A549 (cell line): ENCODE results near the gene CLN6. TPM values are rescaled to one million over a fixed set of nuclear protein-coding genes. Genes with fewer than 3 reads are reported as not detected.

Experiments
- ATAC-seq, 2 experiments: fragments of 200-7000 bp in 1 of 2; fragments of >200 bp in 1 of 2; cut with Nextera tagmentation in 1 of 2; cut with Tn5 transposase in 1 of 2; 3 replicates each; pipeline versions ENCODE4 v1.8.0 to v1.9.1; 2018 to 2020; ENCODE audit warnings: mild to moderate bottlenecking in 1 of 2, moderate library complexity in 1 of 2
- CTCF ChIA-PET: fragments of 300-600 bp; sonication (Branson Sonifier 250); formaldehyde crosslinking; extraction: SDS; loops from one replicate; lab custom pipeline; 2021; ENCODE audit warnings: antibody characterized with exemption, inconsistent platforms; lab: Yijun Ruan, JAX
- POLR2A ChIA-PET: fragments of 350-600 bp; formaldehyde crosslinking; extraction: SDS; loops from one replicate; lab custom pipeline; 2021; ENCODE audit warnings: antibody characterized with exemption, inconsistent platforms; lab: Yijun Ruan, JAX
- DNase-seq, 2 experiments: peaks; one replicate each; pipeline versions ENCODE4 v3.0.0 to v3.0.0-alpha.2; 2011 to 2016; ENCODE audit warnings: low read depth in 1 of 2, low spot score in 1 of 2
- FAIRE-seq: peaks from 2 replicates; lab custom pipeline; 2011; peaks lifted over from hg19 to GRCh38; lab: Jason Lieb, UNC
- H3K27ac ChIP-seq, 2 experiments: fragments of >200 bp; sonication (Bioruptor Twin); formaldehyde crosslinking; 3 replicates each; pipeline ENCODE4 v1.5.1; 2016 to 2017
- H3K4me1 ChIP-seq: fragments of >200 bp; sonication (Bioruptor Twin); formaldehyde crosslinking; 3 replicates; pipeline ENCODE4 v1.6.1; 2016
- H3K4me2 ChIP-seq: fragments of >200 bp; sonication (Bioruptor Twin); formaldehyde crosslinking; 3 replicates; pipeline ENCODE4 v1.6.1; 2016
- H3K4me3 ChIP-seq: fragments of >200 bp; sonication (Bioruptor Twin); formaldehyde crosslinking; 3 replicates; pipeline ENCODE4 v1.5.1; 2016
- H3K9me3 ChIP-seq: fragments of >200 bp; sonication (Bioruptor Twin); formaldehyde crosslinking; 3 replicates; pipeline ENCODE4 v1.6.1; 2016
- FOXS1 ChIP-seq: fragments of 250-450 bp; sonication (Bioruptor Pico); IDR thresholded peaks from 2 replicates; pipeline ENCODE4 v1.5.0; 2020; ENCODE audit warnings: mild to moderate bottlenecking, moderate library complexity
- GATA3 ChIP-seq: IDR thresholded peaks from 2 replicates; pipeline ENCODE4 v1.6.1; 2012; ENCODE audit warnings: borderline replicate concordance
- HDAC2 ChIP-seq: fragments of 200-600 bp; sonication (generic); IDR thresholded peaks from 2 replicates; pipeline ENCODE4 v1.6.1; 2016
- HOXB13 ChIP-seq: fragments of 250-450 bp; sonication (Bioruptor Pico); IDR thresholded peaks from 2 replicates; pipeline ENCODE4 v1.5.0; 2020; ENCODE audit warnings: low read depth, mild to moderate bottlenecking, moderate library complexity
- JUNB ChIP-seq: fragments of >200 bp; sonication (Bioruptor Twin); formaldehyde crosslinking; IDR thresholded peaks from 2 replicates; pipeline ENCODE4 v1.6.1; 2016
- MAFK ChIP-seq: fragments of 450-650 bp; IDR thresholded peaks from 2 replicates; pipeline ENCODE4 v1.6.1; 2014; ENCODE audit not compliant: partially characterized antibody
- NFE2L2 ChIP-seq: fragments of 150-350 bp; conservative IDR thresholded peaks from 2 replicates; pipeline ENCODE4 v1.6.1; 2014; ENCODE audit warnings: low read length
- PHF8 ChIP-seq: fragments of 200-600 bp; sonication (generic); IDR thresholded peaks from 2 replicates; pipeline ENCODE4 v1.6.1; 2016; ENCODE audit warnings: low read depth, mild to moderate bottlenecking, antibody characterized with exemption, moderate library complexity, borderline replicate concordance
- POLR2AphosphoS2 ChIP-seq: conservative IDR thresholded peaks from 2 replicates; pipeline ENCODE4 v1.6.1; 2012; ENCODE audit warnings: low read length, improper control_type of control experiment, inconsistent platforms
- RFX5 ChIP-seq: fragments of 450-650 bp; IDR thresholded peaks from 2 replicates; pipeline ENCODE4 v1.7.1; 2014; ENCODE audit warnings: antibody characterized with exemption, mild to moderate bottlenecking, moderate library complexity
- SMC3 ChIP-seq: fragments of >200 bp; sonication (Bioruptor Twin); formaldehyde crosslinking; IDR thresholded peaks from 3 replicates; pipeline ENCODE4 v1.6.1; 2018; ENCODE audit warnings: inconsistent platforms
- TFCP2L1 ChIP-seq: fragments of 250-450 bp; sonication (Bioruptor Pico); IDR thresholded peaks from 2 replicates; pipeline ENCODE4 v1.5.0; 2021; ENCODE audit warnings: mild to moderate bottlenecking
- TP53 ChIP-seq: fragments of 250-450 bp; sonication (Bioruptor Pico); IDR thresholded peaks from 2 replicates; pipeline ENCODE4 v1.5.0; 2021; ENCODE audit warnings: mild to moderate bottlenecking, moderate library complexity
- ZC3H11A ChIP-seq: fragments of 450-650 bp; IDR thresholded peaks from 2 replicates; pipeline ENCODE4 v1.6.1; 2014; ENCODE audit warnings: antibody characterized with exemption, mild to moderate bottlenecking
- ZFP36 ChIP-seq: fragments of 450-650 bp; IDR thresholded peaks from 2 replicates; pipeline ENCODE4 v1.6.1; 2014; ENCODE audit warnings: borderline replicate concordance; ENCODE audit not compliant: partially characterized antibody
- WGBS: methylation state at CpG from one replicate; pipeline ENCODE4 v1.1.6; 2017; ENCODE audit errors: missing lambda C conversion rate; 5-methylcytosine and 5-hydroxymethylcytosine counted together
- polyA plus RNA-seq, 4 experiments: library from polyadenylated mRNA; depleted of rRNA in 3 of 4; stranded (reverse); fragments of >200 nt; fragmentation: RNase III in 1 of 4; extraction: RNeasy Plus Mini Kit Qiagen cat#74134 plus additional on column Dnase treatment in 1 of 4; gene quantifications; 2 replicates in 3 of 4; 3 replicates in 1 of 4; pipeline ENCODE4 v1.2.3, GENCODE V29; 2011 to 2017
- TF ChIP-seq, protein P1 (sequence below): IDR thresholded peaks from 2 replicates; pipeline ENCODE4 v1.6.1; 2012
- TF ChIP-seq, protein P2 (sequence below): fragments of 450-650 bp; IDR thresholded peaks from 2 replicates; pipeline ENCODE4 v1.6.1; 2014; ENCODE audit warnings: antibody characterized with exemption

The CLN6 gene
- polyA plus RNA-seq, 2 of the 4 experiments (the other 2 are of a cell fraction), result 47.5 to 69.7 TPM

DNA sequence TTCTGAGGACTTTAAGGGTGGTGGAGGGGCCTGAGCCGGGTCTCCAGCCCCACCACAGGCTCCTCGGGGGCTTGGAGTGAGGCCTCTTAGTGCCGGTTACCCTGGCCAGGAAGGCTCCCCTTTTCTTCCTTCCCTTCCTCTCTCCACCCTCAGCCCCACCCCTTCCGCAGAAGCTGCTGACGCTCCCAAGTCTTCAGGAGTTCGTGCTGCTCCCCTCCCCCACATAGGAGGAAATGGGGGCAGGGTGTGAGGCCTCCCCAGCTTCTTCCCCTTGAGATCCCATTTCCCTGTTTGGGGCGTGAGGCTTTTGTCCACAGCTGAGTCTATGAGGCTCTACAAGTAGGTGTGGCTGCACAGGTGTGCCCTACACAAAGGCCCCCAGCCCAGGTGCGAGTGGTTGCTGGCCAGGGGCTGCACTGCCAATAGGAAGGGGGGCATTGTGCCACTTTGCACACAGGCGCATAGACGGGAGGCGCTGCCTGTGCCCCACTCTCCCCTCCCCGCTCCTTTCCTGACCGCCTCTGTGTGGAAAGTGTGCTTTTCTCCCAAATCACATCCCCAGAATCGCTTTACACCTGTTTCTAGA, 23.5 kb downstream of the CLN6 start:
- Histone ChIP-seq H3K9me3 (no peaks in the 10 kb centered on the region), H3K4me2 (no peak overlapping the region), H3K4me3 (no peak overlapping the region), H3K27ac (no peak overlapping the region), H3K4me1 (peaks cover 4% of the 10 kb centered on the region; the same call in 1 of the 3 replicates)
- ATAC-seq (no peak), DNase-seq (no peak), FAIRE-seq (no peak)
- ChIA-PET CTCF (interaction anchor here (0.7 to 2.7 kb wide), 3 partner anchors 9 to 11 kb away, joined by 3 to 9 read pairs (median 5); no protein-coding TSS in a partner anchor), POLR2A (no interaction called here)
- TF ChIP-seq JUNB (no peak), NFE2L2 (no peak), TFCP2L1 (CRISPR knock-in tag) (no peak), HOXB13 (CRISPR knock-in tag) (no peak), ZC3H11A (no peak), TP53 (CRISPR knock-in tag) (no peak), FOXS1 (CRISPR knock-in tag) (no peak), POLR2AphosphoS2 (no peak), PHF8 (no peak), RFX5 (no peak)
- WGBS, result 90% methylated on average over 14 of the region's 14 CpGs

DNA sequence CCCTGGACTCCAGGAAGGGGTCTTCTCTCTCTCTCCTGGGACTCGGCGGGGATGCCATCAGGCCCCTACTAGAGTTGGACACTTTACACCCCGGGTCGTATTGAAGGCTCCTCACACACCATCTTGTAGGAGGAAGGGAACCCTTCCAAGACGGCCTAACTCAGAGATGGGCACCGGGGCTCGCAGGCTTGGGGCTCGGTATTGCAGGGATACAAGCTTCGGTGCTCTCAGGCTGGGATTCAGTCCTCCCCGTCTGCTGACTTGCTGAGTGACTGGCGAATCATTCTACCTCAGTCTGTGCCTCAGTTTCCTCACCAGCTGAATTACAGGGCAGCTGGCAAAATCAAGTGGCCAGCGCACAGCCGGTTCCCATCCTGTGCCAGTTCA, 24.0 kb downstream of the CLN6 start:
- WGBS, result 91% methylated on average over 13 of the region's 13 CpGs
- FAIRE-seq, result no peak
- ChIA-PET CTCF (interaction anchor here (0.7 to 2.7 kb wide), 2 partner anchors 9 to 11 kb away, joined by 5 to 9 read pairs; no protein-coding TSS in a partner anchor), POLR2A (no interaction called here)
- no peak for ATAC-seq
- H3K4me3 ChIP-seq, result no peak overlapping the region
- no peak for TF ChIP-seq HDAC2
- no peaks in the 10 kb centered on the region for H3K9me3 ChIP-seq
- no peak overlapping the region for H3K27ac ChIP-seq
- peaks cover 4% of the 10 kb centered on the region; the same call in 1 of the 3 replicates for H3K4me1 ChIP-seq
- DNase-seq, result no peak
- no peak overlapping the region for H3K4me2 ChIP-seq

DNA sequence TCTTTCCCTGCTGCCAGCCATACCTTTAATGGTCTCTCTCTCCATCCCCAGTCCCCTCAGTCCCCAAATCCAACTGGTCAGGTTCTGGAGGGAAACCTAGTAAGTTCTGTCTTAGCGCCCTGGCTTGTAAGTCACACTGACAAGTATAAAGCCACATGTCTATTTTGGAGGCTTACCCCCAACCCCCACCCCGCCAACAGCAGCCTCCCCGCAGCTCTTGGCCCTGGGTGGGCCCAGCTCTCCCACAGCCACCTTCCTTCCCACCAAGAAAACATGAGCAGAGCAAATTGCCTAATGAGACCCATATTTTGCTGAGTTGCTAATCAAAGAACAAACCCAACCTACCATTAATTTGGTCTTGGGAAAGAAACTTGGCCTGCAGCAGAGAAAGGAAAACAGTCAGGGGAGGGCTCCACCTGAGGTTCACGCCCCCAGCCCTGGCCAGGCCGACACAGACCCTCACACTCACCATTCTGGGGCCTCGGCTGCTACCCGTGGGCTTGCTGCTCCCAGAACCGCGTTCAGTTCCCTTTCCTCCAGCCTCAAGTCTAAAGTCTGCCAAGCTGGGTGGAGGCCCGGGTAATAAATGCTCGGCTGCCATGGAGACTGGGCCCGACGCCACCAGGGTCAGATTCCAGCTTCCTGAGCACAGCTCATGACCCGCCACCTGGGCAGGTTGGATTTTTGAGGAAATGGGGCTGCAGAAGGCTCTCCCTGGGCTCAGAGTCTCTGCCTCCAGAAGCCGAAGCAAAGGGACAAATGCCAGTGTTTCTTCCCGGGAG, 24.6 kb downstream of the CLN6 start, which contains the start of gene CALML4:
TSS of gene CALML4 (minus strand) at position 557 of the 782 bp plus-strand sequence. CDS start at position 472, 85 bp downstream.
- ChIA-PET POLR2A (no interaction called here), CTCF (interaction anchor here (0.6 to 2.7 kb wide), 3 partner anchors 10 to 906 kb away, joined by 3 to 9 read pairs (median 4); no protein-coding TSS in a partner anchor)
- no peak for TF ChIP-seq ZFP36
- peak; percentile 43 for TF ChIP-seq MAFK
- Histone ChIP-seq H3K4me2 (no peak within 1 kb of the TSS), H3K4me3 (no peak within 1 kb of the TSS), H3K27ac (0 out of 6 replicates have a peak within 1 kb of the TSS, but pooled peaks of 1 of the 2 experiments have one; percentile 13), H3K9me3 (no peaks in the 10 kb centered on the region), H3K4me1 (peaks cover 4% of the 10 kb centered on the region; the same call in 1 of the 3 replicates)
- ATAC-seq, result no peak
- peak in 1 of 2 experiments; percentile 25 for DNase-seq
- no peak for FAIRE-seq
- WGBS, result 80% methylated on average over 16 of the region's 16 CpGs

DNA sequence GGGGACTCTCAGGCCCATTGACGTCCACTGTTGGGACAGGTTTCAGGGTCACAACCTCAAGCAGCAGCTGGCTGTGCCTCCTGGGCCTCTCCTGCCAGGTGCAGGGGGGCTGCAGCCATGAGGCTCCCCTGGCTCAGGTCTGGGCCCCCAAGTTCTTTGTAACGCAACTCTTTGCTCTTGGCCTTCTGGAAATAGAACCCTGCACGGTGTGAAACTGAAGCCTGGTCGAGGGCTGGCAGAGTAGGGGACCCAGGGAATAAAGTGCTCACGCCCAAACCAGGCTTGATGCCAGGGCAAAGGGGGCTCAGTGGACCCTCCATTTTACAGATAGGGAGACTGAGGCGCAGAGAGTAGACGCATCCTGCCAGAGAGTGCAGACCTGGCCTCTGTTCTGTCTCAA, 25.2 kb downstream of the CLN6 start:
- no peak for ATAC-seq
- FAIRE-seq, result no peak
- ChIA-PET CTCF (interaction anchor here (0.9 to 2.7 kb wide), 4 partner anchors 9 to 341 kb away, joined by 3 to 9 read pairs (median 3); no protein-coding TSS in a partner anchor), POLR2A (no interaction called here)
- peaks cover 4% of the 10 kb centered on the region; the same call in 1 of the 3 replicates for H3K4me1 ChIP-seq
- no peak overlapping the region for H3K27ac ChIP-seq
- no peak overlapping the region for H3K4me3 ChIP-seq
- H3K4me2 ChIP-seq, result no peak overlapping the region
- H3K9me3 ChIP-seq, result no peaks in the 10 kb centered on the region
- WGBS, result 96% methylated on average over 7 of the region's 7 CpGs
- no peak for DNase-seq
- TF ChIP-seq ZFP36, result no peak
- TF ChIP-seq GATA3, result no peak
- TF ChIP-seq, protein P1, sequence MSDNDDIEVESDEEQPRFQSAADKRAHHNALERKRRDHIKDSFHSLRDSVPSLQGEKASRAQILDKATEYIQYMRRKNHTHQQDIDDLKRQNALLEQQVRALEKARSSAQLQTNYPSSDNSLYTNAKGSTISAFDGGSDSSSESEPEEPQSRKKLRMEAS, result no peak
- TF ChIP-seq, protein P2, sequence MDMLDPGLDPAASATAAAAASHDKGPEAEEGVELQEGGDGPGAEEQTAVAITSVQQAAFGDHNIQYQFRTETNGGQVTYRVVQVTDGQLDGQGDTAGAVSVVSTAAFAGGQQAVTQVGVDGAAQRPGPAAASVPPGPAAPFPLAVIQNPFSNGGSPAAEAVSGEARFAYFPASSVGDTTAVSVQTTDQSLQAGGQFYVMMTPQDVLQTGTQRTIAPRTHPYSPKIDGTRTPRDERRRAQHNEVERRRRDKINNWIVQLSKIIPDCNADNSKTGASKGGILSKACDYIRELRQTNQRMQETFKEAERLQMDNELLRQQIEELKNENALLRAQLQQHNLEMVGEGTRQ, result no peak
- TF ChIP-seq SMC3, result no peak
